K562 (cell line): ENCODE data around the gene SALL3.

ENCODE experiments used
- FOXM1 ChIP-seq, 2 experiments: fragments of 450-650 bp in 1 of 2; sonication (generic) in 1 of 2; formaldehyde crosslinking in 1 of 2; IDR thresholded peaks; 2 replicates each; pipeline versions ENCODE4 v1.6.1 to v1.9.0; 2017 to 2022; ENCODE audit warnings: low read depth in 2 of 2, mild to moderate bottlenecking in 2 of 2, missing genetic modification reagents in 1 of 2, moderate library complexity in 1 of 2
- MTA1 ChIP-seq: fragments of 450-650 bp; IDR thresholded peaks from 2 replicates; pipeline ENCODE4 v1.6.1; 2017; ENCODE audit warnings: borderline replicate concordance
- TAF7 ChIP-seq: fragments of 450-650 bp; IDR thresholded peaks from 2 replicates; pipeline ENCODE4 v1.6.1; 2016; ENCODE audit warnings: missing genetic modification characterization, missing compliant biosample characterization

DNA sequence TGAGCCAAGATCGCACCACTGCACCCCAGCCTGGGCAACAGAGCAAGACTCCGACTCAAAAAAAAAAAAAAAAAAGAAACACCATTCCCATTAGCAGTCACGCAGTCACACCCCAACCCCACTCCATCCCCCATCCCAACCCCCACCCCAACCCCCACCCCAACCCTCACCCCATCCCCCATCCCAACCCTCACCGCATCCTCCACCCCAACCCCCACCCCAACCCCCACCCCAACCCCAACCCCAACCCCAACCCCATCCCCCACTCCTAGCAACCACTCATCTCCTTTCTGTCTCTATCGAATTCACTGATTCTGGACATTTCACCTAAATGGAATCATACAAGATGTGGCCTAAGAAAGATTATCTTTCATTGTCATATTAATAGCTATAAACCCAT is 63.7 kb downstream of the SALL3 start:
- no peak for TF ChIP-seq MTA1
- no peak for TF ChIP-seq FOXM1 (IDR thresholded peaks at IDR 0.05; ENCODE audit: low read depth)
- no peak for TF ChIP-seq FOXM1 (CRISPR knock-in tag; IDR thresholded peaks at IDR 0.05; ENCODE audit: low read depth)
- TF ChIP-seq TAF7, result no peak
